ENCODE results near the gene CEACAM20. TPM values are rescaled to one million over a fixed set of nuclear protein-coding genes. Genes with fewer than 3 reads are reported as not detected.

Gene CEACAM20
- polyA plus RNA-seq, 3 donors = not detected

- Mint-ChIP-seq H3K9me3 (peaks cover 0 to 39% (median 19%) of the 10 kb centered on the region in 7 donors), H3K36me3 (no peaks in the 10 kb centered on the region), H3K4me3 (no peak overlapping the region), H3K4me1 (no peaks in the 10 kb centered on the region), H3K27ac (no peak overlapping the region), H3K27me3 (ENCODE audit: low read depth in 3 of 3) (peaks cover 2 to 4% (median 3%) of the 10 kb centered on the region in 3 donors)
- no peaks in the 10 kb centered on the region for H3K36me3 ChIP-seq (replicated peaks in 1 of 2; ENCODE audit: control insufficient read depth in 1 of 2, insufficient read depth in 2 of 2, low read length in 2 of 2)
- intact Hi-C loops (cut with micrococcal nuclease) = no loop called here
- no peak overlapping the region for H2AFZ ChIP-seq (ENCODE audit: insufficient read depth, low read depth, low read length, poor library complexity, severe bottlenecking)
- no CpG with 5 or more reads among the region's 1 CpG for whole genome bisulfite sequencing (ENCODE audit: insufficient coverage)
- no peak overlapping the region for H3K4me3 ChIP-seq (replicated peaks in 1 of 3; ENCODE audit: low read depth in 2 of 3, low read length in 3 of 3)
- H4K20me1 ChIP-seq (ENCODE audit: insufficient read depth, low read length) = no peaks in the 10 kb centered on the region
- H3K4me2 ChIP-seq (replicated peaks; ENCODE audit: extremely low read depth, low read length, poor library complexity, severe bottlenecking) = no peak overlapping the region
- no peaks in the 10 kb centered on the region for H3K27me3 ChIP-seq (ENCODE audit: control insufficient read depth in 2 of 2, insufficient read depth in 2 of 2, low read length in 2 of 2)
- no peak for TF ChIP-seq CTCF (IDR thresholded peaks at IDR 0.05)
- no peak for DNase-seq
- no peaks in the 10 kb centered on the region for H3K79me2 ChIP-seq (ENCODE audit: insufficient read depth, low read length)
- H3K9ac ChIP-seq (ENCODE audit: insufficient read depth, low read length, poor library complexity, severe bottlenecking) = no peak overlapping the region
- peaks cover 14 to 18% of the 10 kb centered on the region in 2 donors for H3K9me3 ChIP-seq (replicated peaks in 1 of 2; ENCODE audit: control insufficient read depth in 1 of 2, insufficient read depth in 1 of 2, low read length in 2 of 2)
- no peak overlapping the region for H3K27ac ChIP-seq (ENCODE audit: low read depth in 1 of 2, low read length in 2 of 2)
- H3K4me1 ChIP-seq (ENCODE audit: control insufficient read depth in 1 of 2, insufficient read depth in 2 of 2, low read length in 2 of 2) = no peaks in the 10 kb centered on the region
These were observed 13.6 kb downstream of the CEACAM20 start for GRCh38 chr19:44515907-44516306.

DNA sequence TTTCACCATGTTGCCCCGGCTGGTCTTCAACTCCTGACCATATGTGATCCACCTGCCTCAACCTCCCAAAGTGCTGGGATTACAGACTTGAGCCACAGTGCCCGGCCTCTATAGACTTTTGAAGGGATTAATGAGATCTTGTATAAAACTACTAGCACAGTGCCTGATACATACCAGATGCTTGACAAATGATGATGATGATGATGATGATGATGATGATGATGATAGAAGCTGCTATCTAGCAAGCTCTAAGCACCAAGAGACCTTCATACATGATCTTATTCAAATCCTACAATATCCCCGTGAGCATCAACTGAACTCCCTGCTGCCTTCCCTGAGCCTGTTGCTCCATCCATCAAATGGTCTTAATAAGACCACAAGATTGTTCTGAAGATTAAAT is 14.4 kb downstream of the CEACAM20 start:
- no peak overlapping the region for H3K4me2 ChIP-seq (replicated peaks; ENCODE audit: extremely low read depth, low read length, poor library complexity, severe bottlenecking)
- Mint-ChIP-seq H3K36me3 (no peaks in the 10 kb centered on the region), H3K27ac (no peak overlapping the region), H3K27me3 (ENCODE audit: low read depth in 3 of 3) (peaks cover 2 to 9% (median 7%) of the 10 kb centered on the region in 3 donors), H3K4me1 (no peaks in the 10 kb centered on the region), H3K4me3 (no peak overlapping the region), H3K9me3 (peaks cover 5 to 40% (median 19%) of the 10 kb centered on the region in 7 donors)
- H3K4me1 ChIP-seq (ENCODE audit: control insufficient read depth in 1 of 2, insufficient read depth in 2 of 2, low read length in 2 of 2) = no peaks in the 10 kb centered on the region
- no peaks in the 10 kb centered on the region for H3K79me2 ChIP-seq (ENCODE audit: insufficient read depth, low read length)
- intact Hi-C loops (cut with micrococcal nuclease) = no loop called here
- H2AFZ ChIP-seq (ENCODE audit: insufficient read depth, low read depth, low read length, poor library complexity, severe bottlenecking) = no peak overlapping the region
- H3K4me3 ChIP-seq (replicated peaks in 1 of 3; ENCODE audit: low read depth in 2 of 3, low read length in 3 of 3) = no peak overlapping the region
- H3K27ac ChIP-seq (ENCODE audit: low read depth in 1 of 2, low read length in 2 of 2) = no peak overlapping the region
- TF ChIP-seq CTCF (IDR thresholded peaks at IDR 0.05) = no peak
- peaks cover 13 to 14% of the 10 kb centered on the region in 2 donors for H3K9me3 ChIP-seq (replicated peaks in 1 of 2; ENCODE audit: control insufficient read depth in 1 of 2, insufficient read depth in 1 of 2, low read length in 2 of 2)
- no CpG with 5 or more reads among the region's 3 CpGs for WGBS (ENCODE audit: insufficient coverage)
- no peak for DNase-seq
- H4K20me1 ChIP-seq (ENCODE audit: insufficient read depth, low read length) = no peaks in the 10 kb centered on the region
- no peaks in the 10 kb centered on the region for H3K36me3 ChIP-seq (replicated peaks in 1 of 2; ENCODE audit: control insufficient read depth in 1 of 2, insufficient read depth in 2 of 2, low read length in 2 of 2)
- H3K27me3 ChIP-seq (ENCODE audit: control insufficient read depth in 2 of 2, insufficient read depth in 2 of 2, low read length in 2 of 2) = no peaks in the 10 kb centered on the region
- no peak overlapping the region for H3K9ac ChIP-seq (ENCODE audit: insufficient read depth, low read length, poor library complexity, severe bottlenecking)
